Activated naive CD8-positive, alpha-beta T cell treated with anti-CD3 and anti-CD28 coated beads, Interleukin-2, amount 10 ng/mL, durations not matched to agents 7 days and 5 days (primary cell): ENCODE data around the gene SELENON. TPM values are rescaled to one million over a fixed set of nuclear protein-coding genes. Genes with fewer than 3 reads are reported as not detected.

Source experiments
- ATAC-seq: fragments of 150-1000 bp; cut with Tn5 transposase; one replicate; pipeline ENCODE4 v1.10.0; 2021; ENCODE audit warnings: low read depth, moderate library complexity
- POLR2A ChIA-PET: fragments of 350-600 bp; sonication (Branson Sonifier 250); formaldehyde crosslinking; loops from one replicate; lab custom pipeline; 2021; ENCODE audit warnings: antibody characterized with exemption; lab: Charles Lee
- DNase-seq: peaks from one replicate; pipeline ENCODE4 v3.0.0; 2021
- H3K27ac Mint-ChIP-seq: one replicate; pipeline ENCODE4 v1.8.0; 2022; ENCODE audit warnings: mild to moderate bottlenecking, mixed read lengths
- H3K27me3 Mint-ChIP-seq: one replicate; pipeline ENCODE4 v1.8.0; 2022; ENCODE audit warnings: mild to moderate bottlenecking, moderate library complexity, mixed read lengths
- H3K36me3 Mint-ChIP-seq: one replicate; pipeline ENCODE4 v1.8.0; 2021; ENCODE audit warnings: mild to moderate bottlenecking, mixed read lengths
- H3K4me1 Mint-ChIP-seq: one replicate; pipeline ENCODE4 v1.8.0; 2021; ENCODE audit warnings: mixed read lengths
- H3K4me3 Mint-ChIP-seq: one replicate; pipeline ENCODE4 v1.8.0; 2022; ENCODE audit warnings: mild to moderate bottlenecking, moderate library complexity, mixed read lengths
- H3K9me3 Mint-ChIP-seq: one replicate; pipeline ENCODE4 v1.8.0; 2021; ENCODE audit warnings: mixed read lengths
- total RNA-seq, 2 experiments: library from RNA; stranded (reverse); gene quantifications; one replicate each; pipeline ENCODE4 v1.2.3, GENCODE V29; 2021

Gene SELENON
- total RNA-seq, 2 experiments from 2014 or later, result 10.3 to 11.4 TPM

- H3K27ac Mint-ChIP-seq, result no peak overlapping the region
- ATAC-seq (no peak), DNase-seq (no peak)
- POLR2A ChIA-PET, result interaction anchor here (0.7 to 1.6 kb wide), 8 partner anchors 8 to 155 kb away, joined by 3 to 6 read pairs (median 4); no protein-coding TSS in a partner anchor
- no peaks in the 10 kb centered on the region for H3K9me3 Mint-ChIP-seq
- H3K4me3 Mint-ChIP-seq, result peak overlapping the region; percentile 50
- H3K27me3 Mint-ChIP-seq, result peaks cover 15% of the 10 kb centered on the region
- peaks cover 37% of the 10 kb centered on the region for H3K4me1 Mint-ChIP-seq
- H3K36me3 Mint-ChIP-seq, result peaks cover 31% of the 10 kb centered on the region
These were observed 25.7 kb upstream of the SELENON start for GRCh38 chr1:25774206-25774803.

- POLR2A ChIA-PET, result interaction anchor here (0.7 to 1.6 kb wide), 7 partner anchors 9 to 156 kb away, joined by 3 to 6 read pairs (median 4); no protein-coding TSS in a partner anchor
- peak; percentile 71 for DNase-seq
- H3K4me1 Mint-ChIP-seq, result peaks cover 35% of the 10 kb centered on the region
These were observed 24.8 kb upstream of the SELENON start for GRCh38 chr1:25774921-25775771.

DNA sequence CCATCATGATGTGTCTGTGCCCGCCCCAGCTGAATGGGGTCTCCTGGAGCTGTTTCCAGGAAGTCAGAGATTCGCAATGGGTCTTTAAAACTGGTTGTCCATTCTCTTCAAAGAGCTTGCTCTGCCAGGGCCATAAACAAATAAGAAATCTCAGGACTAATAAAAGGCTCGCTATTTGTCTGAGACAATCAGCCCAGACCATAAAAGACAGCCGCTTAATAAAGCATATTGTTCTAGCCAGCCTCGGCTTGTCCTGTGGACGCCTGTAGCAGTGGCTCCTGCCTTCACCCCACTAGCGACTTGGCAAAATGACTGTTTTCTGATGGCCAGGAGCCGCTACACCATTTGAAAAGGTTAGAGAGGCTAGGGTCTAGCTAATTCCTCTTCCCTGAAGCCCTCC lies 20.6 kb upstream of the SELENON start:
- Mint-ChIP-seq H3K27ac (no peak overlapping the region), H3K36me3 (peaks cover 12% of the 10 kb centered on the region), H3K27me3 (no peaks in the 10 kb centered on the region), H3K4me1 (peaks cover 17% of the 10 kb centered on the region), H3K9me3 (no peaks in the 10 kb centered on the region), H3K4me3 (no peak overlapping the region)
- no peak for DNase-seq
- POLR2A ChIA-PET, result no interaction called here
- no peak for ATAC-seq

More at GRCh38 chr1:25774921-25775771, 24.8 kb upstream of the SELENON start:
- Mint-ChIP-seq H3K27ac (peak overlapping the region; percentile 76), H3K9me3 (no peaks in the 10 kb centered on the region), H3K27me3 (peaks cover 13% of the 10 kb centered on the region), H3K36me3 (peaks cover 29% of the 10 kb centered on the region), H3K4me3 (peak overlapping the region; percentile 74)
- peak; percentile 87 for ATAC-seq

GRCh38 chr1:25779894-25780293 lies 20.1 kb upstream of the SELENON start:
- Mint-ChIP-seq H3K27ac (no peak overlapping the region), H3K9me3 (no peaks in the 10 kb centered on the region), H3K4me1 (peaks cover 12% of the 10 kb centered on the region), H3K27me3 (no peaks in the 10 kb centered on the region), H3K4me3 (no peak overlapping the region), H3K36me3 (peaks cover 12% of the 10 kb centered on the region)
- DNase-seq (no peak), ATAC-seq (no peak)
- POLR2A ChIA-PET, result no interaction called here

DNA sequence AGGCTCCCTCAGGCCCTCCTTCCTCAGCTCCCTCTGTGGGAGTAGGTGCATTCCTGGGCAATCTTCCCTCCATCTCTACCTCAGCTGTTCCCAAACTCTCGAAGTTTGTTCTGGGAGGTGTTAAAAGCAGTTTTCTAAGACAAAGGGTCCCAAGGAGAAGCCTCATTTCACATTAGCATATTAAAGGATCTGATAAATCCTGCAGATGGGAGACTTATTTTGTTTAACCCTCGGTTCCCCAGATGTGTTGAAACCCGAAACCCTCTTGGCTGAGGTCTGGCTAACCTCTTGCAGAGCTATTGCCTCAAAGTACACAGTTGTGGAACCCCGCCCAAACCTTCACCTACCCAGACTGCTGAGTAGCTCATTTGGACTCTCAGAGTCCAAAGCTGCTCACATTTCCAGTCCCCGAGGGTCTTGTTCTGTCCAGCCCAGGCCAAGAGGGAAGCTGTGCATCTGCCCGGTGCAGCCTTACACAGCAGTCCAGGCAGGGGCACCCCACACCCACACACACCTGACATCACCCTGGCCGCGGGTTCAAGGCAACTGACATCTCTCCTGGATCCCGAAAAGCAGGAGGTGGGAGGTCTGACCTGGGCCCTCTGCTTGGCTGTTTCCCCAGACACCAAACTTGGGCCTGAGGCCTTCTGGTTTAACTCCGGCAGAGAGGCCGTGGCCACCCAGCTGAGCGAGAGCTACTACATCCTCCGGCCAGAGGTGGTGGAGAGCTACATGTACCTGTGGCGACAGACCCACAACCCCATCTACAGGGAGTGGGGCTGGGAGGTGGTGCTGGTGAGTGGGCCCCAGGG lies 19.5 kb upstream of the SELENON start:
- H3K36me3 Mint-ChIP-seq, result peaks cover 12% of the 10 kb centered on the region
- H3K27ac Mint-ChIP-seq, result no peak overlapping the region
- POLR2A ChIA-PET, result no interaction called here

GRCh38 chr1:25781130-25781433 lies 18.9 kb upstream of the SELENON start:
- POLR2A ChIA-PET, result no interaction called here
- Mint-ChIP-seq H3K27me3 (no peaks in the 10 kb centered on the region), H3K36me3 (peaks cover 12% of the 10 kb centered on the region), H3K9me3 (no peaks in the 10 kb centered on the region), H3K27ac (no peak overlapping the region), H3K4me1 (peaks cover under 1% of the 10 kb centered on the region), H3K4me3 (no peak overlapping the region)
- ATAC-seq, result no peak
- no peak for DNase-seq

More for the DNA sequence above, 19.5 kb upstream of the SELENON start:
- DNase-seq (no peak), ATAC-seq (no peak)
- H3K4me1 Mint-ChIP-seq, result peaks cover 6% of the 10 kb centered on the region
- no peak overlapping the region for H3K4me3 Mint-ChIP-seq
- H3K9me3 Mint-ChIP-seq, result no peaks in the 10 kb centered on the region
- H3K27me3 Mint-ChIP-seq, result no peaks in the 10 kb centered on the region

DNA sequence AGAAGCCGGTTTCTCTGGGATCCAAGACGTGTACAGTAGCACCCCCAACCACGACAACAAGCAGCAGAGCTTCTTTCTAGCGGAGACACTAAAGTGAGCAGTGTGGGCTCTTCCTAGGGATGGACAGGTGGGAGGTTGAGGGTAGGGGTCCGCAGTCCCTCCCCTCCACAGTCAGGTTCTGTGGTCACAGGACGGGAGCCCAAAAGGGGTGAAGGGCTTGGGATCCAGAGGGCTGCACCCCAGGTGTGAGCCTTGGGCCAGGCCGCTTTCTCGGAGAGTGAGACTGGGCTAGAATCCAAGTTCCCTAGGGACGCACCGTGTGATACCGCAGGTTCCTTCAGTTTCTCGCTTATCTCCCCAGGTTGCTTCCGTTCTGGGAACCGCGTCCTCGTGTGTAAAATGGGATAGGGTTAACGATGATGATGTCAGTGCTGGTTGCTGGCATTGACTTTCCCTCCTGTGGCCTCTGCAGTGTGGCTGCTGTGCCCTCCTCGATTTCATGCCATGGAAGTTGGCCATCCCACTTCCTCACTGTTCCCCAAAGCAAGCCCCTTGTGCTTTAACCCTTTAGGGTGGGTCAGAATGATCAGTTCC lies 17.3 kb upstream of the SELENON start:
- Mint-ChIP-seq H3K27ac (no peak overlapping the region), H3K27me3 (no peaks in the 10 kb centered on the region), H3K4me1 (peaks cover 1% of the 10 kb centered on the region), H3K36me3 (peaks cover 11% of the 10 kb centered on the region), H3K4me3 (no peak overlapping the region), H3K9me3 (no peaks in the 10 kb centered on the region)
- ATAC-seq, result no peak
- POLR2A ChIA-PET, result no interaction called here
- DNase-seq, result no peak

DNA sequence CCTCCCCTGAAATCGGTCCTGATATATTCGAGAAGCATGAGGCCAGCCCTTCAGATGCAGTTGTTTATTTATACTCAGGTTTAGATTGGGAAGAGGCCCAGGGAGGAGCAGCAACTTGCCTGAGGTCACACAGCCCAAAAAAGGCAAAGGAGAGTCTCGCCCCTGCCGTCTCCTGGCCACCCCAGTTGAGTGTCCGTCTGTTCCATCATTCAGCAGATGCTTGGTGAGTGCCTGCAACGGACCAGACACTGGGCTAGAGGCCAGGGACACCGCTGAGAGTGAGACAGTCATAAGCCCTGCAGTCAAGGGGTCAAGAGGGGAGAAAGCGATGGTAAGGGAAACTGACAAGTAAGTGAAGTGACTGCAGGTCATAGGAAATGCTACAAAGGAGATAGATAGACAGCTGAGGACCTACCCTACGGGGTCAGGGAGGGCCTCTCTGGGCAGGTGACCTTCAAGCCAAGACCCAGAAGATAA lies 15.4 kb upstream of the SELENON start:
- ATAC-seq (no peak), DNase-seq (no peak)
- Mint-ChIP-seq H3K4me3 (no peak overlapping the region), H3K27me3 (no peaks in the 10 kb centered on the region), H3K9me3 (no peaks in the 10 kb centered on the region), H3K27ac (no peak overlapping the region), H3K36me3 (peaks cover 8% of the 10 kb centered on the region), H3K4me1 (peaks cover 1% of the 10 kb centered on the region)
- POLR2A ChIA-PET, result no interaction called here

- no peaks in the 10 kb centered on the region for H3K9me3 Mint-ChIP-seq
- H3K27me3 Mint-ChIP-seq, result no peaks in the 10 kb centered on the region
- ATAC-seq (no peak), DNase-seq (no peak)
- H3K4me3 Mint-ChIP-seq, result no peak overlapping the region
- POLR2A ChIA-PET, result no interaction called here
- peaks cover 1% of the 10 kb centered on the region for H3K4me1 Mint-ChIP-seq
- H3K36me3 Mint-ChIP-seq, result peaks cover 10% of the 10 kb centered on the region
- no peak overlapping the region for H3K27ac Mint-ChIP-seq
These were observed 14.5 kb upstream of the SELENON start for GRCh38 chr1:25785333-25786067.

DNA sequence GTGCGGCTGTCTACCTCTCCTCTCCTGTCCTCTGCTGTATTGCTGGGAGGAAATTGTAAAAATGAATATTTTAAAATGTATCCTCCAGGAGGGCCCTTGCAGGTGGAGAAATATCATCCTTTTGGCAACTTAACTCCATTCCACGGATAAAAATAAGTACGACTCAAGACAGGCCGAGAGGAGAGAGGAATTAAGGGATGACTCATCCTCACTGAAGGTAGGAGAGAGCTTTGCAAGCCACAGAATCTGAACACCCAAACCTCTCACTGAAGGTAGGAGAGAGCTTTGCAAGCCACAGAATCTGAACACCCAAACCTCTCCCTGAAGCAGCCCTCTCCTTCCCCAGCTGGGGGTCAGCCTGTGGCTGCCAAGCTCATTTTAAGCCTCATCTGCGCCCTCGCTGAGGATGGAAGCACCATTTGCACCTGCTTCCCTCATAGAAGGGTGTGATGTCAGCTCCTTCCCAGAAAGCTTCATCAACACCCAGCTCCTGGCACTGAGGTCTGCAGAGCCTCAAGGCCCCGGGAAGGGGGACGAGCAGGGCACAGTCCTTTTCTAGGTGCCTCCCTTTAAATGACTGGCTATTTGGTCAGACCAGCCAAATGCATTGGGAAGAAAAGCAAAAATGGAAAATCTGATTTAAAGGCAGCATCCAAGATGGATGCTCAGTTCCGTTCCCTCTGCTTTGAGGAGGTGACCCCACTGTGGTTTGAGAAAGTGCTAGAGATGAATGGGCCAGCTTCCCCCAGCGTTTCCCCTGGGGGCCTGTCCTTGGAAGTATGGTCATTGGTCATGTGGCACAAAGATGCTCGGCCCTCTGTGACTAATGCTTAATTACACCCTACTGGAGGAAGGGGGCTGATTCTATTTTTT lies 12.9 kb upstream of the SELENON start:
- peaks cover 1% of the 10 kb centered on the region for H3K4me1 Mint-ChIP-seq
- no peaks in the 10 kb centered on the region for H3K27me3 Mint-ChIP-seq
- DNase-seq, result no peak
- H3K4me3 Mint-ChIP-seq, result no peak overlapping the region
- no peak for ATAC-seq
- POLR2A ChIA-PET, result no interaction called here
- H3K36me3 Mint-ChIP-seq, result peaks cover 10% of the 10 kb centered on the region
- no peaks in the 10 kb centered on the region for H3K9me3 Mint-ChIP-seq
- no peak overlapping the region for H3K27ac Mint-ChIP-seq

DNA sequence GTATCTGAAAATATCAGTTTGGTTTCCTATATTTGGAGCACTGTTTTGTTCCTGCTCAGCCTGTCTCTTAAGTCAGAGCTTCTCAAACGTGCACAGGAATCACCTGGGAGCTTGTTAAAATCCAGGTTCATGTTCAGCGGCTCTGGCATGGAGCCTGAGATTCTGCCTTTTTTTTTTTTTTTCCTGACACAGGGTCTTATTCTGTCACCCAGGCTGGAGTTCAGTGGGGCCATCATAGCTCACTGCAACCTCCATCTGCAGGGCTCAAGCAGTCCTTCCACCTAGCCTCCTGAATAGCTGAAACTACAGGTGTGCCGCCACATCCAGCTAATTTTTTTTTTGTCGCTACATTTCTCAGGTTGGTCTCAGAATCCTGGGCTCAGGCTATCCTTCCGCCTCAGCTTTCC lies 12.2 kb upstream of the SELENON start:
- H3K4me1 Mint-ChIP-seq, result peaks cover 1% of the 10 kb centered on the region
- no peak for ATAC-seq
- POLR2A ChIA-PET, result interaction anchor here (0.6 kb wide), 1 partner anchor 127 kb away, joined by 3 read pairs; no protein-coding TSS in a partner anchor
- no peaks in the 10 kb centered on the region for H3K9me3 Mint-ChIP-seq
- no peak overlapping the region for H3K27ac Mint-ChIP-seq
- H3K36me3 Mint-ChIP-seq, result peaks cover 10% of the 10 kb centered on the region
- H3K27me3 Mint-ChIP-seq, result no peaks in the 10 kb centered on the region
- no peak for DNase-seq
- no peak overlapping the region for H3K4me3 Mint-ChIP-seq

GRCh38 chr1:25790472-25790871 lies 9.5 kb upstream of the SELENON start:
- Mint-ChIP-seq H3K4me3 (no peak overlapping the region), H3K4me1 (peaks cover 4% of the 10 kb centered on the region), H3K27ac (no peak overlapping the region)

More at GRCh38 chr1:25790472-25790871, 9.5 kb upstream of the SELENON start:
- Mint-ChIP-seq H3K27me3 (no peaks in the 10 kb centered on the region), H3K9me3 (no peaks in the 10 kb centered on the region), H3K36me3 (peaks cover 6% of the 10 kb centered on the region)
- POLR2A ChIA-PET, result no interaction called here
- DNase-seq (no peak), ATAC-seq (no peak)
